Esophagus squamous epithelium (tissue), 5 donors: ENCODE data around the gene EVPL. TPM values are rescaled to one million over a fixed set of nuclear protein-coding genes. Genes with fewer than 3 reads are reported as not detected.
A peak's percentile ranks its signal among the peaks of the same experiment; 100 is the strongest.

ENCODE experiments used
- DNase-seq: peaks from one replicate; lab custom pipeline; 2025; lab: John Stamatoyannopoulos, UW
- H3K27ac ChIP-seq, 4 donors: fragments of 200-600 bp; sonication (generic); one replicate each; pipeline ENCODE4 v1.5.1; 2016 to 2019; ENCODE audit warnings: mild to moderate bottlenecking in 1 of 4
- H3K27me3 ChIP-seq, 4 donors: fragments of 200-600 bp; sonication (generic); 1 replicate in 3 of 4; 2 replicates in 1 of 4; pipeline versions ENCODE4 v1.5.1 to v1.6.0; 2017 to 2021; ENCODE audit warnings: antibody characterized with exemption in 1 of 4
- H3K36me3 ChIP-seq, 3 donors: fragments of 200-600 bp; sonication (generic); one replicate each; pipeline ENCODE4 v1.5.1; 2016 to 2019
- H3K4me1 ChIP-seq, 3 donors: fragments of 200-600 bp; sonication (generic); one replicate each; pipeline ENCODE4 v1.5.1; 2017 to 2019
- H3K4me3 ChIP-seq, 4 donors: fragments of 200-600 bp; sonication (generic); 1 replicate in 3 of 4; 2 replicates in 1 of 4; pipeline ENCODE4 v1.5.1; 2016 to 2019; ENCODE audit warnings: mild to moderate bottlenecking in 2 of 4, moderate library complexity in 1 of 4
- H3K9me3 ChIP-seq, 3 donors: fragments of 200-600 bp; sonication (generic); one replicate each; pipeline ENCODE4 v1.5.1; 2016 to 2019
- POLR2A ChIP-seq, 4 donors: fragments of 450-650 bp; IDR thresholded peaks; one replicate each; pipeline ENCODE4 v1.6.1; 2017; ENCODE audit warnings: antibody characterized with exemption in 4 of 4, mild to moderate bottlenecking in 4 of 4, moderate library complexity in 3 of 4
- WGBS, 2 donors: methylation state at CpG; one replicate each; pipeline ENCODE4 v1.1.5; 2018; 5-methylcytosine and 5-hydroxymethylcytosine counted together
- intact Hi-C: fragments of 100-400 bp; cut with DNase I; formaldehyde crosslinking; loops from one replicate; pipeline ENCODE4 v1.15.0; 2022
- total RNA-seq, 4 donors: library from RNA; depleted of rRNA; stranded (reverse); fragments of >200 nt; gene quantifications; one replicate each; pipeline ENCODE4 v1.1.0, GENCODE V29; 2016
- TF ChIP-seq, protein P1 (sequence below), 6 experiments: fragments of 450-650 bp in 4 of 6; fragments of 200-600 bp in 2 of 6; sonication (generic) in 2 of 6; IDR thresholded peaks; one replicate each; pipeline ENCODE4 v1.5.1; 2016 to 2019; ENCODE audit warnings: antibody characterized with exemption in 6 of 6, mild to moderate bottlenecking in 4 of 6, moderate library complexity in 4 of 6
- donor health status: DM: yes; HTN: yes; CAD: no.

Gene EVPL
- total RNA-seq, 4 donors from 2014 or later = 132 to 604 (median 223) TPM

DNA sequence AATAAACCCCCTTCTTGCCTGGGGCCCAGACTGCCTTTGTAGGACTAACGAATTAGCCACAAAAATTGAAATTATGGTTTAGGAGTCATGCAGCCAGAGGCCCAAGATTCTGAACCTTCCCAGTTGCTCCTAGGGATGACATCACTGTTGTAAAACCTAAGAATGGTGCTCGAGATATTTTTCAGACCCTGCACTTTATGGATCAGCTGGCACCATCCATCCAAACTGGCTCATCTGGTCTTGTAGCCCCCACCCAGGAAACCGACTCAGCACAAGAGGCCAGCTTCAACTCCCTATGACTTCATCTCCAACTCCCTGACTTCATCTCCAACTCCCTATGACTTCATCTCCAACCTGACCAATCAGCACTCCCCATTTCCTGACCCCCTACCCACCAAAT lies 10.9 kb upstream of the EVPL start:
- H3K27me3 ChIP-seq = no peaks in the 10 kb centered on the region
- intact Hi-C loops = no loop called here
- 66% methylated on average over 2 to 3 of the region's 3 CpGs for WGBS, 2 donors
- TF ChIP-seq, protein P1, sequence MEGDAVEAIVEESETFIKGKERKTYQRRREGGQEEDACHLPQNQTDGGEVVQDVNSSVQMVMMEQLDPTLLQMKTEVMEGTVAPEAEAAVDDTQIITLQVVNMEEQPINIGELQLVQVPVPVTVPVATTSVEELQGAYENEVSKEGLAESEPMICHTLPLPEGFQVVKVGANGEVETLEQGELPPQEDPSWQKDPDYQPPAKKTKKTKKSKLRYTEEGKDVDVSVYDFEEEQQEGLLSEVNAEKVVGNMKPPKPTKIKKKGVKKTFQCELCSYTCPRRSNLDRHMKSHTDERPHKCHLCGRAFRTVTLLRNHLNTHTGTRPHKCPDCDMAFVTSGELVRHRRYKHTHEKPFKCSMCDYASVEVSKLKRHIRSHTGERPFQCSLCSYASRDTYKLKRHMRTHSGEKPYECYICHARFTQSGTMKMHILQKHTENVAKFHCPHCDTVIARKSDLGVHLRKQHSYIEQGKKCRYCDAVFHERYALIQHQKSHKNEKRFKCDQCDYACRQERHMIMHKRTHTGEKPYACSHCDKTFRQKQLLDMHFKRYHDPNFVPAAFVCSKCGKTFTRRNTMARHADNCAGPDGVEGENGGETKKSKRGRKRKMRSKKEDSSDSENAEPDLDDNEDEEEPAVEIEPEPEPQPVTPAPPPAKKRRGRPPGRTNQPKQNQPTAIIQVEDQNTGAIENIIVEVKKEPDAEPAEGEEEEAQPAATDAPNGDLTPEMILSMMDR (IDR thresholded peaks at IDR 0.05) = no peak
- no peak for TF ChIP-seq POLR2A (IDR thresholded peaks at IDR 0.05)
- H3K36me3 ChIP-seq = peaks cover 26 to 55% (median 39%) of the 10 kb centered on the region in 3 donors
- DNase-seq = no peak
- peaks cover 0 to 16% (median 0%) of the 10 kb centered on the region in 3 donors for H3K4me1 ChIP-seq
- no peak overlapping the region for H3K4me3 ChIP-seq
- peak overlapping the region in 1 of 4 donors; percentile 23 for H3K27ac ChIP-seq
- H3K9me3 ChIP-seq = no peaks in the 10 kb centered on the region

DNA sequence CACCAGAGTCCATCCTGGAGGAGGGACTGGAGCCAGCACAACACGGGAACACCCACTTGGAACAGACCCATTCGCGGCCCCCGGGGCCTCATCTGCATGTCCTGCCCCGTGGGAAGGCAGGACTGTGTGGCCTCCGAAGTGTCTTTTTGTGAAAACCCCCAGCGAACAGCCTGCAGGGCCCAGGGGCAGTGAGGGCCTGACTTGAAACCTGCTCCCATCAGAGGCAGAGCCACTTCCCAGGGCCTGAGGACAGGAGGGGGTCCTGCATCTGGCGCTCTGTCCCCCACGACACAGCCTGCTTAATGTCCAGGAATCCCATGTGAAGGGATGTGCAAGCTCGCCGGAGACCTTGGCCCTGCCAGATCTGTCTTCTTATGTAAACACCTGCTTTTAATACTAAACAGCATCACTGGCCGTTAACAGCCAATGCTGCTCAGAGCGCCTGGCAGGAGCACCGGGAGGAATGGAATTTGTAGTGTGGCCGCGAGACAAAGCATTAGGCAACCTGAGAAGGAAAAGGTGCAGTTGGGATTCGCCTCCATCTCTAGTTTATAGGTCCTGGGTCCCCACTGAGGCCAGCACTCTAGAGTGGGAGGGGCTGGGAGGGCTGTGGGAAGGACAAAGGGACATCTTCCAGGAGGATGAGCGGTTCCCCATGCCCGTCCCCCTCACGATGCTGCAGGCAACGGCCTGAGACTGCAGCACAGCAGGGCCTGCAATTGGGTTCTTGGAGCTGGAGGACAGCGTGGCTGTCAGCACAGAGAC lies 9.6 kb upstream of the EVPL start:
- H3K4me3 ChIP-seq = no peak overlapping the region
- no peak overlapping the region for H3K27ac ChIP-seq
- 40 to 45% methylated on average over 10 to 13 of the region's 22 CpGs for WGBS, 2 donors
- TF ChIP-seq POLR2A (IDR thresholded peaks at IDR 0.05) = no peak
- TF ChIP-seq, protein P1 (IDR thresholded peaks at IDR 0.05) = no peak
- no peak for DNase-seq
- intact Hi-C loops = no loop called here
- H3K36me3 ChIP-seq = peaks cover 15 to 42% (median 25%) of the 10 kb centered on the region in 3 donors
- no peaks in the 10 kb centered on the region for H3K9me3 ChIP-seq
- no peaks in the 10 kb centered on the region for H3K27me3 ChIP-seq
- peaks cover 0 to 15% (median 0%) of the 10 kb centered on the region in 3 donors for H3K4me1 ChIP-seq

DNA sequence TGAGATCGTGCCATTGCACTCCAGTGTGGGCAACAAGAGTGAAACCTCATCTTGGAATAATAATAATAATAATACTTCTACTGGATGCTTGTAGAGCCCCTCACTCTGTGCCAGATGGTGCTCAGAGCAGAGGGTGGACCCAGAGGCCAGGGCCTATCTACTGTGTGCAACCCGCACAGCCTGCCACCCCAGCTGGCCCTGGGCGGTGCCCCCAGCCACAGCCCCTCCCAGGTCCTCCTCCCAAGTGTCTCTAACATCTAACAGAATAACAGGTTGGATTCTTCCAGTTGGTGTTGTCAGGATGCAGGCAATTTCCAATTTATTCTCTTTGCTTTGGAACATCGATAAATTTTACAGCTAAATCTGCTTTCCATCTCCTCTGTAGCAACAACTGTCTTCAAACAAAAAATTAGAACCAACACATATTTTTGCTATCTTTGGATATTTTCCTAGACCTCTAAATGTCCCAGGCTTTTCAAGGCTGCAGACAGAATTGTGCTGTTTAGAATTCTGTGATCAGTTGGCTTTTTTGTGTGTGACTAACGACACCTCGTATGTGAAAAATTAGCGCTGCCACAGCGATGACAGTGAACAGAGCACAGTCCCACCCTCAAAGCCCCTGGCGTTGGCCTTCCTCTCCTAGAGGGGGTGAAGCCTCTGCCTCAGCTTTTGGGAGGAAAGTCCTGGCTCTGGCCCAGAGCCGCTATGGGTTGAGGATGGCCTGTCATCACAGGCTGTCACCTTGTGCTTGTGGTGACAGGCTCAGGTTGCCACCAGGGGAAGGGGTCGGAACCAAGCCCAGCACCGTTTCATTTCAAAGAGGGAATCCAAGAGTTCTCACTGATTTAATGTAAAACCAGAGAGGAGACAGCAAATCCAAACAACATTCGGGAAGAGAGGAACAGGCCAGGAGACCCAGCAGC lies 7.6 kb upstream of the EVPL start:
- no peak overlapping the region for H3K27ac ChIP-seq
- no peak for DNase-seq
- WGBS, 2 donors = 84 to 86% methylated on average over 6 to 12 of the region's 13 CpGs

DNA sequence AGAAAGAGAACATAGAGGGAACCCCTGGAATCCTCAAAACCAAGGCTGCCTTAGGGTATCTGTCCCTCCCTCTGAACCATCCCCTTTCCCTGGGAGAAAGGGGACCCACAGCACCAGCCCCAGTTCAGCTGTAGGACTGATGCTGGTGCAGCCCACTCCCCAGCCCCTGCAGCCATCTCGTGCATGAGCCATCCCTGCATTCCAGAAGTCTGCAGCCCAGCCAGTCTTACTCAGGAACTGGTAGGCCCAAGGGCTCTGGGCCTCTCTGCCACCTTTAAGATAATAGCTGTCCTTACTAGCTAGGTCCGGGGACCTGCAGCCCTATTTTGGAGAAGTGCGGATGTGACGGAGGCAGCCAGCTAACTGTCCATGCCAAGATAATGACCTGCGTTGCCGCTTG lies 6.0 kb upstream of the EVPL start:
- Histone ChIP-seq H3K36me3 (peaks cover 0 to 6% (median 0%) of the 10 kb centered on the region in 3 donors), H3K9me3 (no peaks in the 10 kb centered on the region), H3K27ac (no peak overlapping the region), H3K27me3 (no peaks in the 10 kb centered on the region), H3K4me3 (no peak overlapping the region), H3K4me1 (peaks cover 7 to 35% (median 10%) of the 10 kb centered on the region in 3 donors)
- WGBS, 2 donors = 92 to 93% methylated on average over 2 to 3 of the region's 6 CpGs
- intact Hi-C loops = no loop called here
- no peak for DNase-seq
- no peak for TF ChIP-seq POLR2A (IDR thresholded peaks at IDR 0.05)
- TF ChIP-seq, protein P1 (IDR thresholded peaks at IDR 0.05) = no peak

More for the DNA sequence above, 7.6 kb upstream of the EVPL start:
- intact Hi-C loops = no loop called here
- TF ChIP-seq POLR2A (IDR thresholded peaks at IDR 0.05) = no peak
- TF ChIP-seq, protein P1 (IDR thresholded peaks at IDR 0.05) = no peak
- Histone ChIP-seq H3K9me3 (no peaks in the 10 kb centered on the region), H3K4me3 (no peak overlapping the region), H3K36me3 (peaks cover 2 to 22% (median 9%) of the 10 kb centered on the region in 3 donors), H3K27me3 (no peaks in the 10 kb centered on the region), H3K4me1 (peaks cover under 1 to 20% (median 3%) of the 10 kb centered on the region in 3 donors)
